Neural progenitor cell (in vitro differentiated cells): ENCODE data around the gene ZSWIM5.

ENCODE experiments used
- CTCF ChIP-seq: fragments of 200-600 bp; sonication (generic); IDR thresholded peaks from 2 replicates; pipeline ENCODE4 v1.5.1; 2017; ENCODE audit warnings: antibody characterized with exemption, mild to moderate bottlenecking
- EZH2 ChIP-seq: fragments of 200-600 bp; sonication (generic); IDR thresholded peaks from 2 replicates; pipeline ENCODE4 v1.6.1; 2017; ENCODE audit warnings: antibody characterized with exemption, mild to moderate bottlenecking, moderate library complexity

GRCh38 chr1:45009956-45010854, 196.2 kb downstream of the ZSWIM5 start:
- TF ChIP-seq CTCF, result no peak
- TF ChIP-seq EZH2, result no peak
